Measurements from ENCODE around the gene ERN2.
A peak's percentile ranks its signal among the peaks of the same experiment; 100 is the strongest.
"Not testable (repeated sequence)": the region's sequence is repeated elsewhere in the genome, so short reads cannot be mapped to it uniquely, and the experiment has no call there.

The ERN2 gene

GRCh38 chr16:23729503-23730424 is 16.7 kb upstream of the ERN2 start:
- in situ Hi-C loops (cut with HindIII; ENCODE audit: low sequenced_read_pairs), result no loop called here
- H3K4me3 ChIP-seq (ENCODE audit: low read depth, low read length), result no peak overlapping the region
- TF ChIP-seq CTCF (IDR thresholded peaks at IDR 0.05; ENCODE audit: low read depth, low read length), result no peak

DNA sequence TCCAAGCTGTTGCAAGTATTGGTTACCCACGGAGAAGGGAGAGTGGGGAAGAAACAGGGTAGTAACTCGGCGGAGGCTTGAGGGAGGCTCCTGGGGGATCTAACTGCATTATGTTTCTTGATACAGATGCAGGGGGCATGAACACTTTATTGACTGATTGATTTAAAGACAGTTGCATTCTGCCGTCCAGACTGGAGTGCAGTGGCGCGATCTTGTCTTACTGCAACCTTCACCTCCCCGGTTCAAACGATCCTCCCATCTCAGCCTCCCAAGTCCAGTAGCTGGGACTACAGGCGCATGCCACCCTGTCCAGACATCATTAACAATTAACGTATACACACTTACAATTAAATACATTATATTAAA is 15.1 kb upstream of the ERN2 start:
- in situ Hi-C loops (cut with HindIII; ENCODE audit: low sequenced_read_pairs), result no loop called here
- no peak for TF ChIP-seq CTCF (IDR thresholded peaks at IDR 0.05; ENCODE audit: low read depth, low read length)
- no peak for DNase-seq (ENCODE audit: low read depth, low spot score)
- H3K4me3 ChIP-seq (ENCODE audit: low read depth, low read length), result no peak overlapping the region

More at GRCh38 chr16:23729503-23730424, 16.7 kb upstream of the ERN2 start:
- DNase-seq (ENCODE audit: low read depth, low spot score), result peak; percentile 17

GRCh38 chr16:23726710-23727109 is 13.7 kb upstream of the ERN2 start:
- H3K4me3 ChIP-seq (ENCODE audit: low read depth, low read length), result no peak overlapping the region
- in situ Hi-C loops (cut with HindIII; ENCODE audit: low sequenced_read_pairs), result no loop called here
- TF ChIP-seq CTCF (IDR thresholded peaks at IDR 0.05; ENCODE audit: low read depth, low read length), result no peak
- no peak for DNase-seq (ENCODE audit: low read depth, low spot score)

- H3K4me3 ChIP-seq (ENCODE audit: low read depth, low read length), result no peak overlapping the region
- TF ChIP-seq CTCF (IDR thresholded peaks at IDR 0.05; ENCODE audit: low read depth, low read length), result no peak
- in situ Hi-C loops (cut with HindIII; ENCODE audit: low sequenced_read_pairs), result no loop called here
- DNase-seq (ENCODE audit: low read depth, low spot score), result no peak
Observed at GRCh38 chr16:23724785-23725131, 11.7 kb upstream of the ERN2 start.

GRCh38 chr16:23724096-23724784 is 11.2 kb upstream of the ERN2 start:
- DNase-seq (ENCODE audit: low read depth, low spot score), result no peak
- H3K4me3 ChIP-seq (ENCODE audit: low read depth, low read length), result no peak overlapping the region
- no peak for TF ChIP-seq CTCF (IDR thresholded peaks at IDR 0.05; ENCODE audit: low read depth, low read length)
- in situ Hi-C loops (cut with HindIII; ENCODE audit: low sequenced_read_pairs), result no loop called here

GRCh38 chr16:23722613-23723240 is 9.7 kb upstream of the ERN2 start:
- in situ Hi-C loops (cut with HindIII; ENCODE audit: low sequenced_read_pairs); H3K4me3 ChIP-seq (ENCODE audit: low read depth, low read length); DNase-seq (ENCODE audit: low read depth, low spot score): not testable (repeated sequence)

- no peak for TF ChIP-seq CTCF (IDR thresholded peaks at IDR 0.05; ENCODE audit: low read depth, low read length)
- DNase-seq (ENCODE audit: low read depth, low spot score), result no peak
- in situ Hi-C loops (cut with HindIII; ENCODE audit: low sequenced_read_pairs), result no loop called here
- H3K4me3 ChIP-seq (ENCODE audit: low read depth, low read length), result no peak overlapping the region
Observed at GRCh38 chr16:23716484-23716883, 3.5 kb upstream of the ERN2 start.
